Body of pancreas (tissue), 4 donors: ENCODE results near the gene BCR. TPM values are rescaled to one million over a fixed set of nuclear protein-coding genes. Genes with fewer than 3 reads are reported as not detected.
"Not testable (repeated sequence)": the region's sequence is repeated elsewhere in the genome, so short reads cannot be mapped to it uniquely, and the experiment has no call there.

Experiments used
- ATAC-seq: fragments of 150-250 bp; one replicate; pipeline ENCODE4 v1.9.1; 2016
- DNase-seq, 4 donors: peaks; one replicate each; pipeline ENCODE4 v3.0.0-alpha.2; 2019
- H3K27ac ChIP-seq, 4 donors: fragments of 200-600 bp; sonication (generic); 1 replicate in 3 of 4; 2 replicates in 1 of 4; pipeline versions ENCODE4 v1.5.1 to v1.6.1; 2016 to 2019; ENCODE audit warnings: mild to moderate bottlenecking in 1 of 4, mixed read lengths in 1 of 4, moderate library complexity in 1 of 4
- H3K27me3 ChIP-seq, 2 donors: fragments of 200-600 bp; sonication (generic); one replicate each; pipeline ENCODE4 v1.6.0; 2016; ENCODE audit warnings: mild to moderate bottlenecking in 1 of 2
- H3K36me3 ChIP-seq, 2 donors: fragments of 200-600 bp; sonication (generic); replicated peaks in 1 of 2; 2 replicates each; pipeline ENCODE4 v1.5.1; 2016; ENCODE audit warnings: low read depth in 2 of 2; ENCODE audit not compliant: insufficient read depth in 1 of 2
- H3K4me1 ChIP-seq: fragments of 200-600 bp; sonication (generic); one replicate; pipeline ENCODE4 v1.6.0; 2016
- H3K4me3 ChIP-seq, 2 donors: fragments of 200-600 bp; sonication (generic); 1 replicate in 1 of 2; 2 replicates in 1 of 2; pipeline ENCODE4 v1.5.1; 2016 to 2019
- H3K9me3 ChIP-seq, 3 donors: fragments of 200-600 bp; sonication (generic); 1 replicate in 2 of 3; 2 replicates in 1 of 3; pipeline ENCODE4 v1.5.1; 2016
- POLR2A ChIP-seq, 3 donors: fragments of 450-650 bp; IDR thresholded peaks; one replicate each; pipeline ENCODE4 v1.6.1; 2016; ENCODE audit warnings: antibody characterized with exemption in 3 of 3, mild to moderate bottlenecking in 2 of 3
- WGBS, 2 donors: methylation state at CpG; one replicate each; pipeline ENCODE4 v1.1.5; 2017; 5-methylcytosine and 5-hydroxymethylcytosine counted together
- intact Hi-C: fragments of 100-400 bp; cut with DNase I; formaldehyde crosslinking; loops from one replicate; pipeline ENCODE4 v1.15.1; 2023
- small RNA-seq: library from RNA; depleted of rRNA; stranded (forward); fragments of <200 nt; gene quantifications from one replicate; pipeline ENCODE3, GENCODE V24; 2016
- total RNA-seq, 2 donors: library from RNA; depleted of rRNA; stranded (reverse); fragments of >200 nt; gene quantifications; one replicate each; pipeline ENCODE4 v1.1.0, GENCODE V29; 2016
- TF ChIP-seq, protein P1 (sequence below), 7 experiments: fragments of 450-650 bp in 4 of 7; fragments of 200-600 bp in 3 of 7; sonication (generic) in 3 of 7; IDR thresholded peaks; one replicate each; pipeline ENCODE4 v1.5.1; 2016 to 2019; ENCODE audit warnings: antibody characterized with exemption in 7 of 7

Gene BCR
- total RNA-seq, 2 donors from 2014 or later: 28.3 to 71.2 TPM

DNA sequence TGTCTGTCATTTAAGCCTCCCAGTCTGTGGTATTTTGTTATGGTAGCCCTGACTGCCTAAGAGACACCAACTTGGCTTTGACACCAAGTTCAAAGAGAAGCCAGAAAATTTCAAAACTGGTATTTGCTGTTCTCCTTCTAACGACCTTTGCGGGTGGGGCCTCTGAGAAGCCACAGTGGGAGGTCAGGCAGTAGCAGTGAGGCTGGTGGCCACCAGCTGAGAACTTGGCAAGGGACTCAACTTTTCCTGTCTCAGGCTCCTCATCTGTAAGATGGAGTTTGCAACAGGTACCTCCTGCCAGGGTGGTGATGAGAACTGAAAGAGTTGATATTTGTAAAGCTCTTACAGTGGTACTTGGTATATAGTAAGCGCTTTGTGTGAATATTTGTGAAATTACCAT is 183.4 kb downstream of the BCR start:
- intact Hi-C loops: no loop called here
- Histone ChIP-seq H3K4me1 (no peaks in the 10 kb centered on the region), H3K4me3 (no peak overlapping the region), H3K36me3 (no peaks in the 10 kb centered on the region), H3K27ac (no peak overlapping the region), H3K9me3 (no peaks in the 10 kb centered on the region), H3K27me3 (no peaks in the 10 kb centered on the region)
- no peak for ATAC-seq
- WGBS, 2 donors: 52 to 71% methylated on average over 3 of the region's 3 CpGs
- TF ChIP-seq, protein P1, sequence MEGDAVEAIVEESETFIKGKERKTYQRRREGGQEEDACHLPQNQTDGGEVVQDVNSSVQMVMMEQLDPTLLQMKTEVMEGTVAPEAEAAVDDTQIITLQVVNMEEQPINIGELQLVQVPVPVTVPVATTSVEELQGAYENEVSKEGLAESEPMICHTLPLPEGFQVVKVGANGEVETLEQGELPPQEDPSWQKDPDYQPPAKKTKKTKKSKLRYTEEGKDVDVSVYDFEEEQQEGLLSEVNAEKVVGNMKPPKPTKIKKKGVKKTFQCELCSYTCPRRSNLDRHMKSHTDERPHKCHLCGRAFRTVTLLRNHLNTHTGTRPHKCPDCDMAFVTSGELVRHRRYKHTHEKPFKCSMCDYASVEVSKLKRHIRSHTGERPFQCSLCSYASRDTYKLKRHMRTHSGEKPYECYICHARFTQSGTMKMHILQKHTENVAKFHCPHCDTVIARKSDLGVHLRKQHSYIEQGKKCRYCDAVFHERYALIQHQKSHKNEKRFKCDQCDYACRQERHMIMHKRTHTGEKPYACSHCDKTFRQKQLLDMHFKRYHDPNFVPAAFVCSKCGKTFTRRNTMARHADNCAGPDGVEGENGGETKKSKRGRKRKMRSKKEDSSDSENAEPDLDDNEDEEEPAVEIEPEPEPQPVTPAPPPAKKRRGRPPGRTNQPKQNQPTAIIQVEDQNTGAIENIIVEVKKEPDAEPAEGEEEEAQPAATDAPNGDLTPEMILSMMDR (IDR thresholded peaks at IDR 0.05): no peak
- TF ChIP-seq POLR2A (IDR thresholded peaks at IDR 0.05): no peak
- DNase-seq: no peak

- H3K27ac ChIP-seq: no peak overlapping the region
- ATAC-seq: no peak
These were observed 184.1 kb downstream of the BCR start for GRCh38 chr22:23364389-23364788.

GRCh38 chr22:23365524-23365923 is 185.2 kb downstream of the BCR start:
- intact Hi-C loops: no loop called here
- Histone ChIP-seq H3K27me3 (no peaks in the 10 kb centered on the region), H3K4me3 (no peak overlapping the region), H3K9me3 (no peaks in the 10 kb centered on the region), H3K4me1 (no peaks in the 10 kb centered on the region), H3K27ac (no peak overlapping the region), H3K36me3 (no peaks in the 10 kb centered on the region)
- DNase-seq: no peak
- TF ChIP-seq, protein P1 (IDR thresholded peaks at IDR 0.05): no peak
- TF ChIP-seq POLR2A (IDR thresholded peaks at IDR 0.05): no peak
- ATAC-seq: no peak
- WGBS, 2 donors: 80 to 87% methylated on average over 6 of the region's 6 CpGs

More at GRCh38 chr22:23364389-23364788, 184.1 kb downstream of the BCR start:
- Histone ChIP-seq H3K36me3 (no peaks in the 10 kb centered on the region), H3K9me3 (no peaks in the 10 kb centered on the region), H3K4me3 (no peak overlapping the region), H3K4me1 (no peaks in the 10 kb centered on the region), H3K27me3 (no peaks in the 10 kb centered on the region)
- TF ChIP-seq, protein P1 (IDR thresholded peaks at IDR 0.05): no peak
- no peak for TF ChIP-seq POLR2A (IDR thresholded peaks at IDR 0.05)
- DNase-seq: no peak
- WGBS, 2 donors: 50 to 56% methylated on average over 3 of the region's 3 CpGs
- intact Hi-C loops: no loop called here

- TF ChIP-seq, protein P1 (IDR thresholded peaks at IDR 0.05): no peak
- TF ChIP-seq POLR2A (IDR thresholded peaks at IDR 0.05): no peak
- no peaks in the 10 kb centered on the region for H3K9me3 ChIP-seq
- no peaks in the 10 kb centered on the region for H3K27me3 ChIP-seq
- no peak for DNase-seq
- no peak overlapping the region for H3K4me3 ChIP-seq
- WGBS, 2 donors: 59 to 65% methylated on average over 4 of the region's 4 CpGs
- intact Hi-C loops: no loop called here
- no peaks in the 10 kb centered on the region for H3K36me3 ChIP-seq
- no peak overlapping the region for H3K27ac ChIP-seq
- no peaks in the 10 kb centered on the region for H3K4me1 ChIP-seq
- ATAC-seq: no peak
These were observed 185.7 kb downstream of the BCR start for GRCh38 chr22:23365961-23366360.

GRCh38 chr22:23367196-23367595 is 186.9 kb downstream of the BCR start:
- ATAC-seq, H3K4me3 ChIP-seq, intact Hi-C loops, H3K4me1 ChIP-seq, H3K27ac ChIP-seq, H3K36me3 ChIP-seq, H3K9me3 ChIP-seq, H3K27me3 ChIP-seq, DNase-seq: not testable (repeated sequence)
- 20 to 23% methylated on average over 3 of the region's 3 CpGs for WGBS, 2 donors

Small RNAs within 50 kb of the gene (small RNA-seq; reads per million reads assigned to genes)
- not detected for gene BCRP8
- gene RF00017: not detected
- not detected for gene RF00066
- not detected for gene RN7SL263P

Other genes with a start within 250 kb of the BCR start
- 1 to 10 TPM in 1 of 2 donors, under 1 TPM in 1; 0.33 to 2.3 TPM for gene GNAZ, start 110.0 kb upstream of the BCR start, total RNA-seq
- under 1 TPM; 0.26 to 0.33 TPM for gene RSPH14, start 38.5 kb upstream of the BCR start, total RNA-seq
- gene RAB36, start 35.0 kb upstream of the BCR start, total RNA-seq: 1 to 10 TPM; 1.3 to 3.1 TPM